ENCODE measurements around the gene ZDHHC9.

DNA sequence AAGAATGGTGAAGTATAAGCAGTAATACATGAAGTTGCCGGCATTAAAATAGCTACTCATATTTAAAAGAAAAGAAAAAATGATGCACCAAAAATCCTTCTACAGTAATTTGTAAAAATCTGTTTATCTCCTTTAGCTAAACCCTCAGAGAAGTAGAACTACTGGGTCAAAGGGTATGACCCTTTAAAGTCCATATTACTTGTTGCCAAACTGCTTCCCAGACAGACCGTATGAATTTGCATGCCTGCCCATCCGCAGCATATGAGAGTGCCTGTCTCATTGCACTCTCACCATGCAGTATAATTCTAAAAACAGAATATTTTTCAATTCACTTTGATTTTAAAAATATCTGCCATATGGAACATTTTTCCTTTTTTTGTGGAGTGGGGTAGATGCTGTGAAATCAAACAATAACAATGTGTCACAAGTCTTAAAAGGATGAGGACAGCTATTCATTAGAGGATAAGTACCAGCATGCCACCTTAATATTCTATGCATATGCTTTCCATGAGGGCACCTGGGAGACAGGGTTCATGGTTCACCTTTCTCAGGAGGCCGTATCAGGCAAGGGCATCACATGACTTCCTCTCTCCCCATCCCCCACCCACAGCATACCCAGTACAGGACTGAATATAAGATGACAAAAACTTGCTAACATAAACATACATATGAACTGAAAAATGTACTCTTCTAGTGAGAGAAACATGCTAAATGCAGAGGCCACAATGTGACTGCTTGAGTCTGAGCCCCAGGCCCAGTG lies 17.8 kb downstream of the ZDHHC9 start:
- TF ChIP-seq FOXM1 (IDR thresholded peaks at IDR 0.05; ENCODE audit: low read depth) (no peak), RXRA (IDR thresholded peaks at IDR 0.05; ENCODE audit: borderline replicate concordance, low read depth) (no peak), TAF1 (IDR thresholded peaks at IDR 0.05; ENCODE audit: borderline replicate concordance, low read depth, low read length) (no peak), EP300 (IDR thresholded peaks at IDR 0.05; ENCODE audit: borderline replicate concordance in 1 of 2, low read depth in 1 of 2, low read length in 1 of 2) (no peak), TCF12 (IDR thresholded peaks at IDR 0.05) (no peak), RAD21 (IDR thresholded peaks at IDR 0.05; ENCODE audit: low read length) (no peak), MXI1 (IDR thresholded peaks at IDR 0.05; ENCODE audit: low read depth, low read length) (no peak), JUND (IDR thresholded peaks at IDR 0.05) (no peak), ELF1 (IDR thresholded peaks at IDR 0.05) (no peak), POLR2AphosphoS5 (IDR thresholded peaks at IDR 0.05; ENCODE audit: low read depth, low read length) (no peak)
- TF ChIP-seq, protein P1, sequence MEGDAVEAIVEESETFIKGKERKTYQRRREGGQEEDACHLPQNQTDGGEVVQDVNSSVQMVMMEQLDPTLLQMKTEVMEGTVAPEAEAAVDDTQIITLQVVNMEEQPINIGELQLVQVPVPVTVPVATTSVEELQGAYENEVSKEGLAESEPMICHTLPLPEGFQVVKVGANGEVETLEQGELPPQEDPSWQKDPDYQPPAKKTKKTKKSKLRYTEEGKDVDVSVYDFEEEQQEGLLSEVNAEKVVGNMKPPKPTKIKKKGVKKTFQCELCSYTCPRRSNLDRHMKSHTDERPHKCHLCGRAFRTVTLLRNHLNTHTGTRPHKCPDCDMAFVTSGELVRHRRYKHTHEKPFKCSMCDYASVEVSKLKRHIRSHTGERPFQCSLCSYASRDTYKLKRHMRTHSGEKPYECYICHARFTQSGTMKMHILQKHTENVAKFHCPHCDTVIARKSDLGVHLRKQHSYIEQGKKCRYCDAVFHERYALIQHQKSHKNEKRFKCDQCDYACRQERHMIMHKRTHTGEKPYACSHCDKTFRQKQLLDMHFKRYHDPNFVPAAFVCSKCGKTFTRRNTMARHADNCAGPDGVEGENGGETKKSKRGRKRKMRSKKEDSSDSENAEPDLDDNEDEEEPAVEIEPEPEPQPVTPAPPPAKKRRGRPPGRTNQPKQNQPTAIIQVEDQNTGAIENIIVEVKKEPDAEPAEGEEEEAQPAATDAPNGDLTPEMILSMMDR (IDR thresholded peaks at IDR 0.05) = no peak
- TF ChIP-seq, protein P2, sequence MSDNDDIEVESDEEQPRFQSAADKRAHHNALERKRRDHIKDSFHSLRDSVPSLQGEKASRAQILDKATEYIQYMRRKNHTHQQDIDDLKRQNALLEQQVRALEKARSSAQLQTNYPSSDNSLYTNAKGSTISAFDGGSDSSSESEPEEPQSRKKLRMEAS (IDR thresholded peaks at IDR 0.05; ENCODE audit: low read depth) = no peak
- TF ChIP-seq, protein P3, sequence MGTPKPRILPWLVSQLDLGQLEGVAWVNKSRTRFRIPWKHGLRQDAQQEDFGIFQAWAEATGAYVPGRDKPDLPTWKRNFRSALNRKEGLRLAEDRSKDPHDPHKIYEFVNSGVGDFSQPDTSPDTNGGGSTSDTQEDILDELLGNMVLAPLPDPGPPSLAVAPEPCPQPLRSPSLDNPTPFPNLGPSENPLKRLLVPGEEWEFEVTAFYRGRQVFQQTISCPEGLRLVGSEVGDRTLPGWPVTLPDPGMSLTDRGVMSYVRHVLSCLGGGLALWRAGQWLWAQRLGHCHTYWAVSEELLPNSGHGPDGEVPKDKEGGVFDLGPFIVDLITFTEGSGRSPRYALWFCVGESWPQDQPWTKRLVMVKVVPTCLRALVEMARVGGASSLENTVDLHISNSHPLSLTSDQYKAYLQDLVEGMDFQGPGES (IDR thresholded peaks at IDR 0.05; ENCODE audit: low read depth, low read length) = no peak
- TF ChIP-seq, protein P4, sequence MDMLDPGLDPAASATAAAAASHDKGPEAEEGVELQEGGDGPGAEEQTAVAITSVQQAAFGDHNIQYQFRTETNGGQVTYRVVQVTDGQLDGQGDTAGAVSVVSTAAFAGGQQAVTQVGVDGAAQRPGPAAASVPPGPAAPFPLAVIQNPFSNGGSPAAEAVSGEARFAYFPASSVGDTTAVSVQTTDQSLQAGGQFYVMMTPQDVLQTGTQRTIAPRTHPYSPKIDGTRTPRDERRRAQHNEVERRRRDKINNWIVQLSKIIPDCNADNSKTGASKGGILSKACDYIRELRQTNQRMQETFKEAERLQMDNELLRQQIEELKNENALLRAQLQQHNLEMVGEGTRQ (IDR thresholded peaks at IDR 0.05; ENCODE audit: borderline replicate concordance, low read depth, low read length) = no peak
